Measurements from ENCODE around the gene RAB20. TPM values are rescaled to one million over a fixed set of nuclear protein-coding genes. Genes with fewer than 3 reads are reported as not detected.

RAB20 gene
- total and polyA plus RNA-seq, 4 donors = 9.8 to 36.9 (median 25.2) TPM

DNA sequence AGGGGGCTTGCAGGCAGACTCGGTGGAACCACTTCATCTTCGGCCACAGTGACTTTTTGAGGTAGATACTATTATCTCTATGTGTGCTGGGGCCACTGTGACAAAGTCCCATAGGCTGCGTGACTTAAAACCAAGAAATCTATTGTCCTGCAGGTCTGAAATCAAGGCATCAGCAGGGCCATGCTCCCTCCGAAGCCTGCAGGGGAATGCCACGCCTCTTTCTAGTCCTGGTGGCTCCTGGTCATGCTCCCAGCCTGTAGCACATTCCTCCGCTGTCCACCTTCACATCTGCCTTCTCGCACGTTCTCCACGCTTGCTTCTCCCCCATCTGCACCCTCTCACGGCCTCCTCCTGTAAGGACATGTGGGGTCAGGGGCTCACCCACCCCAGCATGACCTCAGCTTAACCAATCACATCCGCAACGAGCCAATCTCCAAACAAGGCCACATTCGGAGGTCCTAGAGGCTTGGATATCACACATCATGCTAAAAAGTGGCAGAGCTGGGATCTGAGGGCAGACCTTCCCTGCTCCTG lies 21.0 kb upstream of the RAB20 start:
- no peaks in the 10 kb centered on the region for H3K4me1 ChIP-seq (ENCODE audit: control insufficient read depth in 4 of 4, insufficient read depth in 4 of 4, low read length in 3 of 4)
- no peaks in the 10 kb centered on the region for H3K36me3 ChIP-seq (ENCODE audit: control insufficient read depth in 4 of 4, insufficient read depth in 3 of 4, low read depth in 1 of 4, low read length in 3 of 4)
- TF ChIP-seq FOXA2 (IDR thresholded peaks at IDR 0.05) (no peak), RAD21 (IDR thresholded peaks at IDR 0.05) (no peak), HNF4A (conservative IDR thresholded peaks at IDR 0.05) (no peak), EGR1 (IDR thresholded peaks at IDR 0.05; ENCODE audit: low read depth in 2 of 2) (no peak), HNF4G (IDR thresholded peaks at IDR 0.05) (no peak), SP1 (IDR thresholded peaks at IDR 0.05) (no peak), FOXA1 (IDR thresholded peaks at IDR 0.05) (no peak), JUND (IDR thresholded peaks at IDR 0.05) (no peak), YY1 (IDR thresholded peaks at IDR 0.05) (no peak), TAF1 (conservative IDR thresholded peaks at IDR 0.05) (no peak)
- TF ChIP-seq, protein P1, sequence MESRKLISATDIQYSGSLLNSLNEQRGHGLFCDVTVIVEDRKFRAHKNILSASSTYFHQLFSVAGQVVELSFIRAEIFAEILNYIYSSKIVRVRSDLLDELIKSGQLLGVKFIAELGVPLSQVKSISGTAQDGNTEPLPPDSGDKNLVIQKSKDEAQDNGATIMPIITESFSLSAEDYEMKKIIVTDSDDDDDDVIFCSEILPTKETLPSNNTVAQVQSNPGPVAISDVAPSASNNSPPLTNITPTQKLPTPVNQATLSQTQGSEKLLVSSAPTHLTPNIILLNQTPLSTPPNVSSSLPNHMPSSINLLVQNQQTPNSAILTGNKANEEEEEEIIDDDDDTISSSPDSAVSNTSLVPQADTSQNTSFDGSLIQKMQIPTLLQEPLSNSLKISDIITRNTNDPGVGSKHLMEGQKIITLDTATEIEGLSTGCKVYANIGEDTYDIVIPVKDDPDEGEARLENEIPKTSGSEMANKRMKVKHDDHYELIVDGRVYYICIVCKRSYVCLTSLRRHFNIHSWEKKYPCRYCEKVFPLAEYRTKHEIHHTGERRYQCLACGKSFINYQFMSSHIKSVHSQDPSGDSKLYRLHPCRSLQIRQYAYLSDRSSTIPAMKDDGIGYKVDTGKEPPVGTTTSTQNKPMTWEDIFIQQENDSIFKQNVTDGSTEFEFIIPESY (IDR thresholded peaks at IDR 0.05) = no peak
- TF ChIP-seq, protein P2, sequence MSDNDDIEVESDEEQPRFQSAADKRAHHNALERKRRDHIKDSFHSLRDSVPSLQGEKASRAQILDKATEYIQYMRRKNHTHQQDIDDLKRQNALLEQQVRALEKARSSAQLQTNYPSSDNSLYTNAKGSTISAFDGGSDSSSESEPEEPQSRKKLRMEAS (IDR thresholded peaks at IDR 0.05) = no peak
- TF ChIP-seq, protein P3, sequence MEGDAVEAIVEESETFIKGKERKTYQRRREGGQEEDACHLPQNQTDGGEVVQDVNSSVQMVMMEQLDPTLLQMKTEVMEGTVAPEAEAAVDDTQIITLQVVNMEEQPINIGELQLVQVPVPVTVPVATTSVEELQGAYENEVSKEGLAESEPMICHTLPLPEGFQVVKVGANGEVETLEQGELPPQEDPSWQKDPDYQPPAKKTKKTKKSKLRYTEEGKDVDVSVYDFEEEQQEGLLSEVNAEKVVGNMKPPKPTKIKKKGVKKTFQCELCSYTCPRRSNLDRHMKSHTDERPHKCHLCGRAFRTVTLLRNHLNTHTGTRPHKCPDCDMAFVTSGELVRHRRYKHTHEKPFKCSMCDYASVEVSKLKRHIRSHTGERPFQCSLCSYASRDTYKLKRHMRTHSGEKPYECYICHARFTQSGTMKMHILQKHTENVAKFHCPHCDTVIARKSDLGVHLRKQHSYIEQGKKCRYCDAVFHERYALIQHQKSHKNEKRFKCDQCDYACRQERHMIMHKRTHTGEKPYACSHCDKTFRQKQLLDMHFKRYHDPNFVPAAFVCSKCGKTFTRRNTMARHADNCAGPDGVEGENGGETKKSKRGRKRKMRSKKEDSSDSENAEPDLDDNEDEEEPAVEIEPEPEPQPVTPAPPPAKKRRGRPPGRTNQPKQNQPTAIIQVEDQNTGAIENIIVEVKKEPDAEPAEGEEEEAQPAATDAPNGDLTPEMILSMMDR (IDR thresholded peaks at IDR 0.05; ENCODE audit: low read depth, low read length, missing input control) = no peak
- H3K27me3 ChIP-seq (ENCODE audit: control insufficient read depth in 4 of 4, insufficient read depth in 4 of 4, low read length in 3 of 4) = no peaks in the 10 kb centered on the region
- no peak overlapping the region for H3K4me3 ChIP-seq (ENCODE audit: low read depth in 1 of 3, low read length in 3 of 3)
- H3K9ac ChIP-seq (ENCODE audit: low read depth in 1 of 2, low read length in 2 of 2) = no peak overlapping the region
- H3K27ac ChIP-seq (ENCODE audit: low read depth in 1 of 2, low read length in 2 of 2) = no peak overlapping the region
- no peaks in the 10 kb centered on the region for H3K9me3 ChIP-seq (ENCODE audit: control insufficient read depth in 4 of 4, low read length in 3 of 4)
- no peak for DNase-seq (ENCODE audit: low spot score)
- 94% methylated on average over 13 of the region's 13 CpGs for WGBS

- WGBS = 89% methylated on average over 14 of the region's 14 CpGs
- H3K9ac ChIP-seq (ENCODE audit: low read depth in 1 of 2, low read length in 2 of 2) = no peak overlapping the region
- H3K4me3 ChIP-seq (ENCODE audit: low read depth in 1 of 3, low read length in 3 of 3) = no peak overlapping the region
- no peak overlapping the region for H3K27ac ChIP-seq (ENCODE audit: low read depth in 1 of 2, low read length in 2 of 2)
- DNase-seq (ENCODE audit: low spot score) = no peak
- peaks cover 0 to 3% (median 0%) of the 10 kb centered on the region in 4 donors for H3K4me1 ChIP-seq (ENCODE audit: control insufficient read depth in 4 of 4, insufficient read depth in 4 of 4, low read length in 3 of 4)
- TF ChIP-seq REST (IDR thresholded peaks at IDR 0.05) = no peak
- no peak for TF ChIP-seq SP1 (IDR thresholded peaks at IDR 0.05)
- TF ChIP-seq, protein P2 (IDR thresholded peaks at IDR 0.05) = no peak
- TF ChIP-seq, protein P1 (IDR thresholded peaks at IDR 0.05) = no peak
- TF ChIP-seq, protein P4, sequence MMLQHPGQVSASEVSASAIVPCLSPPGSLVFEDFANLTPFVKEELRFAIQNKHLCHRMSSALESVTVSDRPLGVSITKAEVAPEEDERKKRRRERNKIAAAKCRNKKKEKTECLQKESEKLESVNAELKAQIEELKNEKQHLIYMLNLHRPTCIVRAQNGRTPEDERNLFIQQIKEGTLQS (IDR thresholded peaks at IDR 0.05) = no peak
- no peak for TF ChIP-seq HNF4G (IDR thresholded peaks at IDR 0.05)
- TF ChIP-seq GABPA (IDR thresholded peaks at IDR 0.05 in 1 of 2, conservative IDR thresholded peaks at IDR 0.05 in 1 of 2) = no peak
- no peak for TF ChIP-seq NR2F2 (IDR thresholded peaks at IDR 0.05)
- no peak for TF ChIP-seq YY1 (IDR thresholded peaks at IDR 0.05)
- TF ChIP-seq FOXA1 (IDR thresholded peaks at IDR 0.05) = no peak
- H3K27me3 ChIP-seq (ENCODE audit: control insufficient read depth in 4 of 4, insufficient read depth in 4 of 4, low read length in 3 of 4) = no peaks in the 10 kb centered on the region
- H3K36me3 ChIP-seq (ENCODE audit: control insufficient read depth in 4 of 4, insufficient read depth in 3 of 4, low read depth in 1 of 4, low read length in 3 of 4) = no peaks in the 10 kb centered on the region
- H3K9me3 ChIP-seq (ENCODE audit: control insufficient read depth in 4 of 4, low read length in 3 of 4) = no peaks in the 10 kb centered on the region
These were observed 20.1 kb upstream of the RAB20 start for GRCh38 chr13:110581506-110582185.

Data from liver (tissue), 9 donors.